Esophagus squamous epithelium (tissue), 5 donors: ENCODE measurements around the gene DCST2. TPM values are rescaled to one million over a fixed set of nuclear protein-coding genes. Genes with fewer than 3 reads are reported as not detected.
A peak's percentile ranks its signal among the peaks of the same experiment; 100 is the strongest.

Source experiments
- DNase-seq: peaks from one replicate; lab custom pipeline; 2025; lab: John Stamatoyannopoulos, UW
- H3K27ac ChIP-seq, 4 donors: fragments of 200-600 bp; sonication (generic); one replicate each; pipeline ENCODE4 v1.5.1; 2016 to 2019; ENCODE audit warnings: mild to moderate bottlenecking in 1 of 4
- H3K27me3 ChIP-seq, 4 donors: fragments of 200-600 bp; sonication (generic); 1 replicate in 3 of 4; 2 replicates in 1 of 4; pipeline versions ENCODE4 v1.5.1 to v1.6.0; 2017 to 2021; ENCODE audit warnings: antibody characterized with exemption in 1 of 4
- H3K36me3 ChIP-seq, 3 donors: fragments of 200-600 bp; sonication (generic); one replicate each; pipeline ENCODE4 v1.5.1; 2016 to 2019
- H3K4me1 ChIP-seq, 3 donors: fragments of 200-600 bp; sonication (generic); one replicate each; pipeline ENCODE4 v1.5.1; 2017 to 2019
- H3K4me3 ChIP-seq, 4 donors: fragments of 200-600 bp; sonication (generic); 1 replicate in 3 of 4; 2 replicates in 1 of 4; pipeline ENCODE4 v1.5.1; 2016 to 2019; ENCODE audit warnings: mild to moderate bottlenecking in 2 of 4, moderate library complexity in 1 of 4
- H3K9me3 ChIP-seq, 3 donors: fragments of 200-600 bp; sonication (generic); one replicate each; pipeline ENCODE4 v1.5.1; 2016 to 2019
- CTCF ChIP-seq, 6 experiments: fragments of 450-650 bp in 4 of 6; fragments of 200-600 bp in 2 of 6; sonication (generic) in 2 of 6; IDR thresholded peaks; one replicate each; pipeline ENCODE4 v1.5.1; 2016 to 2019; ENCODE audit warnings: antibody characterized with exemption in 6 of 6, mild to moderate bottlenecking in 4 of 6, moderate library complexity in 4 of 6
- POLR2A ChIP-seq, 4 donors: fragments of 450-650 bp; IDR thresholded peaks; one replicate each; pipeline ENCODE4 v1.6.1; 2017; ENCODE audit warnings: antibody characterized with exemption in 4 of 4, mild to moderate bottlenecking in 4 of 4, moderate library complexity in 3 of 4
- WGBS, 2 donors: methylation state at CpG; one replicate each; pipeline ENCODE4 v1.1.5; 2018; 5-methylcytosine and 5-hydroxymethylcytosine counted together
- intact Hi-C: fragments of 100-400 bp; cut with DNase I; formaldehyde crosslinking; loops from one replicate; pipeline ENCODE4 v1.15.0; 2022
- total RNA-seq, 4 donors: library from RNA; depleted of rRNA; stranded (reverse); fragments of >200 nt; gene quantifications; one replicate each; pipeline ENCODE4 v1.1.0, GENCODE V29; 2016
- donor health status: DM: yes; HTN: yes; CAD: no.

The DCST2 gene
- total RNA-seq, 4 donors from 2014 or later = 0.11 to 8.2 (median 0.18) TPM

- WGBS, 2 donors = 16 to 23% methylated on average over 8 of the region's 8 CpGs
- TF ChIP-seq POLR2A (IDR thresholded peaks at IDR 0.05) (peak in 2 of 4 donors; percentile 22 to 50), CTCF (IDR thresholded peaks at IDR 0.05) (no peak)
- no peak for DNase-seq
Observed at GRCh38 chr1:155038602-155039307, 5.2 kb upstream of the DCST2 start.

GRCh38 chr1:155037851-155038441 lies 4.4 kb upstream of the DCST2 start:
- Histone ChIP-seq H3K9me3 (no peaks in the 10 kb centered on the region), H3K27me3 (no peaks in the 10 kb centered on the region), H3K36me3 (no peaks in the 10 kb centered on the region), H3K4me3 (peak overlapping the region in 2 of 4 donors; percentile 5 to 26), H3K4me1 (peaks cover 26 to 63% (median 42%) of the 10 kb centered on the region in 3 donors), H3K27ac (peak overlapping the region; percentile 88 to 92 (median 90))
- TF ChIP-seq POLR2A (IDR thresholded peaks at IDR 0.05) (no peak), CTCF (IDR thresholded peaks at IDR 0.05) (peak in 1 of 6 experiments; percentile 3)
- WGBS, 2 donors = 45 to 61% methylated on average over 6 of the region's 6 CpGs
- intact Hi-C loops = no loop called here
- no peak for DNase-seq

More at GRCh38 chr1:155038602-155039307, 5.2 kb upstream of the DCST2 start:
- Histone ChIP-seq H3K4me3 (peak overlapping the region in 1 of 4 donors; percentile 5), H3K4me1 (peaks cover 26 to 69% (median 42%) of the 10 kb centered on the region in 3 donors), H3K27me3 (no peaks in the 10 kb centered on the region), H3K9me3 (no peaks in the 10 kb centered on the region), H3K27ac (peak overlapping the region; percentile 88 to 92 (median 90)), H3K36me3 (no peaks in the 10 kb centered on the region)
- intact Hi-C loops = no loop called here

GRCh38 chr1:155037043-155037442 lies 3.5 kb upstream of the DCST2 start:
- Histone ChIP-seq H3K9me3 (no peaks in the 10 kb centered on the region), H3K27me3 (no peaks in the 10 kb centered on the region), H3K4me1 (peaks cover 26 to 63% (median 42%) of the 10 kb centered on the region in 3 donors), H3K27ac (peak overlapping the region in 3 of 4 donors; percentile 89 to 92 (median 91)), H3K4me3 (no peak overlapping the region), H3K36me3 (no peaks in the 10 kb centered on the region)
- intact Hi-C loops = no loop called here
- DNase-seq = no peak
- TF ChIP-seq CTCF (IDR thresholded peaks at IDR 0.05) (no peak), POLR2A (IDR thresholded peaks at IDR 0.05) (no peak)
- 82 to 89% methylated on average over 1 to 2 of the region's 3 CpGs for WGBS, 2 donors

- intact Hi-C loops = no loop called here
- Histone ChIP-seq H3K4me3 (no peak overlapping the region), H3K4me1 (peaks cover 26 to 63% (median 42%) of the 10 kb centered on the region in 3 donors), H3K9me3 (no peaks in the 10 kb centered on the region), H3K27me3 (no peaks in the 10 kb centered on the region), H3K27ac (peak overlapping the region in 2 of 4 donors; percentile 91 to 92), H3K36me3 (no peaks in the 10 kb centered on the region)
- WGBS, 2 donors = 73 to 77% methylated on average over 2 of the region's 2 CpGs
- no peak for DNase-seq
- TF ChIP-seq POLR2A (IDR thresholded peaks at IDR 0.05) (no peak), CTCF (IDR thresholded peaks at IDR 0.05) (no peak)
Observed at GRCh38 chr1:155035936-155036335, 2.4 kb upstream of the DCST2 start.
